HPDE6-E6E7 (cell line): Measurements from ENCODE around the gene TTC38.
"Not testable (repeated sequence)": the region's sequence is repeated elsewhere in the genome, so short reads cannot be mapped to it uniquely, and the experiment has no call there.

Experiments used
- DNase-seq: peaks from one replicate; pipeline ENCODE4 v3.0.0; 2011; ENCODE audit warnings: missing footprints; ENCODE audit errors: extremely low spot score

Gene TTC38

DNA sequence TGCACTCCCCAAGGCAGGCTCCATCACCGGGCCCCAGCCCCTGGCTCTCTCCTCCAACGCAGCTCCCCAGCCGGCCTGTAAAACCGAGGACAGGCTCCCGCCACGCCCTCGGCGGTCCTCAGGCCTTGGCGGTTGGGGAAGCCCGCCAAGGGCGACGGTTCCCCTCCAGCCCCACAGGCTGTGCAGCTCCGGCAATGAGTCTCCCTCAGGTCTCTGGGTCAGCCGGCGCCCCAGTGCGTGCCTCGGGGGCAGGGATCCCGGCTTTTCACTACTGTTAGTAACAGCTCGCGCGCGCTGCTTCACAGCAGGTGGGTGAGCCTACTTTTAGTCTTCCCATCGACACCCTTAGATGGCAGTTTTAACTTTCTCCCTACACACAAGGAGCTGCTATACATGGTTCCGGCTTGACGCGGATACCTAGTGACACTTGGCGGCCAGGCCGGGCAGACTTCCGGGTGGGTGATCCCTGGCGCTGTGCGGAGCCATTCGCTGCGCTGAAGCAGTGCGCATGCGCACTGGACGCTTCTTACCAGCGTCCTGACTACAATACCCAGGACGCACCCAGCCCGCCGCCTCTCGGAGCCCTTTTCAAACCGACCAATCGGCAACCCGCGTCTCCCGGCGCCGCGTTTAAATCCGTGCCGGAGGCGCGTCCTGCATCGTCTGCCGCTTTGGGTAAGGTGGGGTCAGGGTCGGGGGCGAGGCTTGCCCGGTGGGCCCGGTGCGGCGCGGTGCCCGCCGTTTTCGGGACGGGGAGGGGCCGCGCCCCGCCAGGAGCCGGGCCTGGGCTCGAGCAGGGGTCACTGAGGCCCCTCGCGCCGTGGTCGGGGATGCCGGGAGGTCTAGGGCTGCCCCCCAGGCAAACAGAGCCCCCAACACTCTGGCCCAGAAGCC, 28.7 kb downstream of the TTC38 start, which contains the start of gene GTSE1:
GTSE1 (plus strand) TSS at position 614 of the 894 bp plus-strand sequence. CDS start 531 bp downstream, outside the sequence.
- peak; percentile 99 for DNase-seq

DNA sequence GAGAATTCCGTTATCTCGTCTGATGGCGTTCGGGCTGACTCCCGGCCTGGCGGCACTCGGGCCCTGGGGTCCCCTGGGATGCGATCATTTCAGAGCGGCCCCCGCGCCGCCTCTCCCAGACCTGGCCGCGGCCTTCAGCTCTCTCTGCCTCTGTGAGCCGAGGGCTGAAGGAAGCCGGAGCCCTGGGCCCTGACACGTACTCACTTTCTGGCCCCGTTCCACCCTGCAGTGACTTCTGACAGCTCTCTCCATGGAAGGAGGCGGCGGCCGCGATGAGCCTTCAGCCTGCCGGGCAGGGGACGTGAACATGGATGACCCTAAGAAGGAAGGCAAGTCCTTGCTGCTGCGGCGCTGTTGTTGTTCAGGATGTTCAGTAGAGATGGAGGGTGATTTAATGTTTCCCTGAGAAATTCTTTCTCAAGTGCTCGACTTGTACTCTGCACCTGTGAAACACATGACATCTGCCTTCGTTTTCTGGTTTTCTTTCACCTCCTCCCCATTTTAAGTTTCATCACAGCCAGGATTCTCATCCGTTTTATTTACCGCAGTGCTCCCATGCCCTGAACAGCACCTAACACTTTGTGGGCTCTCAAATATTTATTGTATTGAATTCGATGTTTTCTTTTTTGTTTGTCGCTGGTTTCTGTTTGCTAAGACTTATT, 29.5 kb downstream of the TTC38 start:
- peak; percentile 10 for DNase-seq

DNA sequence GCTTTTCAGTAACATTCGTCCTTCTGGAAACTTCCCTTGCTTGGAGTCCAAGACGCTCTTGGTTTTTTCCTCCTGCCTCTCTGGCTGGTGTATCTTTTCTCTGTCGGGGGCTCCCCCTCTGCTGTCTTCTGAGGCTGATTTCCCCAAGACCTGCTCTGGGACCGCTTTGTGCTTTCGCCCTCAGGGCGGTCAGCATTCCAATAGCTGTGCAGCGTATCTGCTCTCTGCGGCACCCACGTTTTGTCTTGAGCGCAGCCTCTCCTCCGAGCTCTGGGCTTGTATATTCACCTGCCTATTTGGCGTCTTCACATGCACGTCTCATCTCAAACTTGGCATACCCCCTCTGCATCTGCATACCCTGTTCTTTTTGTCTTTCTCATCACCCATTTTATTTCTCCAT, 31.3 kb downstream of the TTC38 start:
- DNase-seq: no peak

DNA sequence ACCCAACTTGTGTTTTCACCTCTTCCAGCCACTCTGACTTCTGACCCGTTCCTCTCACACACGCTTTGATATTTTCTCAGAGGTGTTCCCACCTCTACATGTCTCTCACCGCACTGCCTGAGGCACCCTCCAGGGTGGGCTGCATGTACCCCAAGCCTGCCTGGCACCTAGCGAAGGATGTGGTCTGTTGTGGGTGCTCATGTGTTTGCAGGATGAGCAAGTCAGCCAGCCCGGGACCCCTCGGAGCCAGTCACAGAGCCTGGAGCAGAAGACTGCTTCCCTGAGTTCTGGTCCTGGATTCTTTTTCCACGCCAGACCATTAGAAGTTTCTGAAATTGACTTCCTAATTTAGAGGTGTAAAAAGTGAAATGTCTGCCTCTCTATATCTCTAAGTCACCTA, 32.7 kb downstream of the TTC38 start:
- DNase-seq: no peak

DNA sequence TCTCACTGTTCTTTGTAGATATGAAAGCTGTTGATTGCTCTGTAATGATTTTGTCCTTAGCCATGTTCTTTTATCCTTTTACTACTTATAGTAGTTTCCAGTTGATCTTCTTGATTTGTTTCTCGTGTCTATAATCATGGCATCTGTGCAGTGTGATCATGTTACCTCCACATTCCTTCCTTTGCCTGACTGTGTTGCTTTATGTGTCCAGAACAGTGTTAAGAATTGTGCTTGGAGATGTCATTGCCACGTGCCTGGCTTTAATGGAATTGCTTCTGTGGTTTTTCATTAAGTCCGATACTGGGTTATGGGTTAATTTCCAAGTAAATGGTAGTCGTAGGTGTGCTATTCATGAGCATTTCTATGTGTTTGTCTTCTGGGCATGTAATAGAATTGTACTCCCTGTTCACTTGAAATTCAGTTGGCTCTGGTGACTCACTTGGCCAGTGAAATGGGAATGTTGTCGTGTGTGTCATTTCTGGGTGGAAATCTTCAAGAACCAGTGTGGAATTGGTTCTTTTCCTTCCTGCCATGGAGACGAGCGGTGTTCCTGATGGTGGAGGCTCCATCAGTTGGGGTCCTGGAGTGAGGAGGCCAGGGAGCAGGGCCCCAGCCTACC, 35.6 kb downstream of the TTC38 start:
- no peak for DNase-seq

DNA sequence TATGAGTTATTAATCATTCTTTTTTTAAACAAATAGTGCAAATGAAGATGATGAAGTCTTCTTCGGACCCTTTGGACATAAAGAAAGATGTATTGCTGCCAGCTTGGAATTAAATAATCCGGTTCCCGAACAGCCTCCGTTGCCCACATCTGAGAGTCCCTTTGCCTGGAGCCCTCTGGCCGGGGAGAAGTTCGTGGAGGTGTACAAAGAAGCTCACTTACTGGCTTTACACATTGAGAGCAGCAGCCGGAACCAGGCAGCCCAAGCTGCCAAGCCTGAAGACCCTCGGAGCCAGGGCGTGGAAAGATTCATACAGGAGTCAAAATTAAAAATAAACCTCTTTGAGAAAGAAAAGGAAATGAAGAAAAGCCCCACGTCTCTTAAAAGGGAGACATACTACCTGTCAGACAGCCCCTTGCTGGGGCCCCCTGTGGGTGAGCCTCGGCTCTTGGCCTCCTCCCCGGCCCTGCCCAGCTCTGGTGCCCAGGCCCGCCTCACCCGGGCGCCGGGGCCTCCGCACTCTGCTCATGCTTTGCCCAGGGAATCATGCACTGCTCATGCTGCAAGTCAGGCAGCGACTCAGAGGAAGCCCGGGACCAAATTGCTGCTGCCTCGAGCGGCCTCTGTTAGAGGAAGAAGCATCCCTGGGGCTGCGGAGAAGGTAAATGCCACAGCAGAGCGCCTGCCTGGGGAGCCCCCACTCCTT, 40.6 kb downstream of the TTC38 start:
- no peak for DNase-seq

DNA sequence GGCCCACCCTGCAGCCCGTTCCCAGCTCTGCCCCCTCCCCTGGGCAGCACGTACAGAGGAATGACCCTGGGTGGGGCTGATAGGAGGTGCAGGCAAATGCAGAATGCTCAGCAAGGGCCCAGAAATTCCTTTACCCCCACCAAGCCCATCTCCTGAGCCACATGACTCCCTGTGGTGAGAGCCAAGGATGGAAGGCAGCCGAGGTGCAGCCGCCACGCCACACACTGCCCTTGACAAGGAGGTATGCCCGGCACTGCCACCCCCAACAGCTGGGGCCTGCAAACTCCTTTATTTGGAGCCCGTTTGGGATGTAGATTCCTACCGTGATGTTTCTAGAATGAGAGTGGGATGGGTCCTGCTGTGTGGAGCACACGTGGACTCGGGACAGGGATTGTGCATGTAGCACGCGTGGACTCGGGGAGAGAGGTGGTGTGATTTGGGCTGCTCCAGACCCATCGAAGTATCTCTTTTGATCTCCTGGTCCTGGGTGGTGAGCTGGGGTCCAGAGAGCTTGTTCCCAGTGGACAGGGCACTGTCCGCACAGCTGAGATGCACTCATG, 41.8 kb downstream of the TTC38 start:
- no peak for DNase-seq

DNA sequence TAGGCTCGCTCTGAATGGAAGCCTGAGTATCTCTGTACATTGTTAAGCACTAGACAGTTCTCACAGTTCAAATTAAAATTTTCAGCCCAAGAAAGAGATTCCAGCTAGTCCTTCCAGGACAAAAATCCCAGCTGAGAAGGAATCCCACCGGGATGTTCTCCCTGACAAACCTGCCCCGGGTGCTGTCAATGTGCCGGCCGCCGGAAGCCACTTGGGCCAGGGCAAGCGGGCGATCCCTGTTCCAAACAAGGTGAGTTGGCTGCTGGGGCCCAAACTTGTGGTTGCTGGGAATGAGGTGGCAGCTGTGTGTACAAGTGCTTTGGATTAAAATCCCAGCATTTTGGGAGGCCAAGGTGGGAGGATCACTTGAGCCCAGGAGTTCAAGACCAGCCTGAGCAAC, 44.2 kb downstream of the TTC38 start:
- no peak for DNase-seq

DNA sequence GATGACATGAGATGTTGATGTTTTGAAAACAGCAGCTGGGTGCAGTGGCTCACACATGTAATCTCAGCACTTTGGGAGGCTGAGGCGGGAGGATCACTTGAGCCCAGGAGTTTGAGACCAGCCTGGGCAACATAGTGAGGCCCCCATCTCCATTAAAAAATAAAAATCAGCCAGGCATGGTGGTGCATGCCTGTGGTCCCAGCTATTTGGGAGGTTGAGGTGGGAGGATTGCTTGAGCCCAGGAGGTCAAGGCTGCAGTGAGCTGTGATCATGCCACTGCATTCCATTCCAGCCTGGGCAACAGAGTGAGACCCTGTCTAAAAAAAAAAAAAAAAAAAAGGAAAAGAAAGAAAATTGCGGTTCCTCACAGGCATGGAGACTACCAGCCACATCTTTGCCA, 45.0 kb downstream of the TTC38 start:
- DNase-seq: not testable (repeated sequence)

DNA sequence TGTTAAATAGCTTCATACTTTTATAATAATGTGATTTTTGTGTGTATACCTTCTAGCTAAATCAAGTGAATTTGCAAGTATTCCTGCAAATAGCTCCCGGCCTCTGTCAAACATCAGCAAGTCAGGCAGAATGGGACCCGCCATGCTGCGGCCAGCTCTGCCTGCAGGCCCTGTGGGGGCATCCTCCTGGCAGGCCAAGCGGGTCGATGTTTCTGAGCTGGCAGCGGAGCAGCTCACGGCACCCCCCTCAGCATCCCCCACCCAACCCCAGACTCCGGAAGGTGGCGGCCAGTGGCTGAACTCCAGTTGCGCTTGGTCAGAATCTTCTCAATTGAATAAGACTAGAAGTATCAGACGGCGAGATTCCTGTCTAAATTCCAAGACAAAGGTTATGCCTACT, 48.2 kb downstream of the TTC38 start:
- no peak for DNase-seq

DNA sequence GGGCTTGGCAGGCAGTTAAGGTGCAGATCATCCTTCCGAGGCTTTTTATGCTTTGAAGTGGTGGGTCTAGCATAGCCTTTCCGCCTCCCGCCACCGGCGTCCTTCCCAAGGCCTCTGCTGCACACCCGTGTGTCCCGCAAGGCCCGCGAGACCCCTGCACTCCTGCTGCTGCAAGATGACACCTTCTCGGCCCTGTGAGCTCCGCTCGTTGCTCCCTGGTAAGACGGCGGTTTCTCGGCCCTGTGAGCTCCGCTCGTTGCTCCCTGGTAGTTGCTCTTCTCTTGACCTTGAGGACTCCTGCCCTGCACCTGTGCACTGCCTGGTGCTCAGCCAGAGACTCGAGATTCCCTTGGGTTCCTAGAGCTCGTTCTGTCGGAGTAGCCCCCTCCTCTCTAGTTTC, 49.8 kb downstream of the TTC38 start:
- DNase-seq: no peak

DNA sequence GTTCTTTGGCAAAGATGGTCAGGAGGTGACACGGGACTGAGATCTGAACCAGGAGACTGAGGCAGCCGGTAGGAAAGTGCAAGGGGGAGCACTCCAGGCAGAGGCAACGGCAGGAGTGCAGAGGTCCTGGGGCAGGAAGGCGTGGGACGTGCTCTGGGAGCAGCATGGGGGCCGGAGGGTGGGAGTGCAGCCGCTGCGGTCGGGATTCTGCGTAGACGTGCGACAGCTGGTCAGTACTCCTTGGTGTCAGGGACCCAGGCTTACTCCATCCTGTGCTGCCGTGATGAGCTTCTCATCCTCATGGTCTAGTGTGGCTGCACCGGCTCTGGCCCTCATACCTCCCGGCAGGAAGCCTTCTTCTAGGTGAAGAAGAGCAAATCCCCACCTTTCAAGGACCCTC, 50.8 kb downstream of the TTC38 start:
- DNase-seq: no peak

DNA sequence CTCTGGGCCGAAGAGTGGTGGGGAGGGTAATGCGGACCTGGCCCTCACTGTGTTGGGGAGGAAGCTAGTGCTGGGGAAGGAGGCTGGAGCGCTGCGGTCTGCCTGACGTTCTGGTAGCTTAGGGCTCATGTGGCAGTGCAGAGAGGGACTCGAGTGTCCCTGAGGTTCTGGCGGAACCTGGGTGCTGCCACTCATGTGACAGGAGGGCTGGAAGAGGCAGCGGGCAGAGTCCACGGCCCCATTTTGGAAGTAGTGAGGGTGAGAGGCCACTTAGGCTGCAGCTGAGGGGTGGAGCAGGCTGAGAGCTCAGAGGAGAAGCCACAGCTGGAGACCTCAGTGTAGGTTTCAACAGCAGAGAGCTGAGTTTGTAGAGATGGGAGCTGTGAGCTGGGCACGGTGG, 51.5 kb downstream of the TTC38 start:
- DNase-seq: no peak

DNA sequence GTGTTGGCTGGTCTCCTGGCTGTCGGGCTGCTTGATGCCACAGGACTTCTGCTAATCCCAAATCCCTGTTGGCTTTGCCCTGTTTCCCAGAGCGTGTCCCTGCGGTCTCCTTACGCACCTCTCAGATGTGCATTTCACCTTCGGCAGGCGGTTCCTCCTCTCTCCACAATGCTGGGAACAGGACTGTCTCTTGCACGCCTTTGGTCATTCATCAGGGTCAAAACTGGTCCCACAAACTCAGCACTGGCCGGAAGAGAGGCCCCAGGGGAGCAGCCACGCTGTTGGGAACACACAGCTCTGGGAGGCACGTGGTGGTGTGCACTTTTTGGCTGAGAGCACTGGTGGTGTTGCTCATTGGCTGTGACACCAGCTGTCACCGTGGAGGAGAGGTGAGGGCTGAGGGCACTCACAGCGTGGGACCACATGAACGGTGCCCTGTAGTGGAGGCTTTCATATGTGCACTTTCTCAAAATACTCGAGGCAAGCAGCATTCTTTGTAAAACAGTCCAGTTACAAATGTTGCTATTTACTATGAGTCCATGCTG, 52.4 kb downstream of the TTC38 start:
- no peak for DNase-seq

DNA sequence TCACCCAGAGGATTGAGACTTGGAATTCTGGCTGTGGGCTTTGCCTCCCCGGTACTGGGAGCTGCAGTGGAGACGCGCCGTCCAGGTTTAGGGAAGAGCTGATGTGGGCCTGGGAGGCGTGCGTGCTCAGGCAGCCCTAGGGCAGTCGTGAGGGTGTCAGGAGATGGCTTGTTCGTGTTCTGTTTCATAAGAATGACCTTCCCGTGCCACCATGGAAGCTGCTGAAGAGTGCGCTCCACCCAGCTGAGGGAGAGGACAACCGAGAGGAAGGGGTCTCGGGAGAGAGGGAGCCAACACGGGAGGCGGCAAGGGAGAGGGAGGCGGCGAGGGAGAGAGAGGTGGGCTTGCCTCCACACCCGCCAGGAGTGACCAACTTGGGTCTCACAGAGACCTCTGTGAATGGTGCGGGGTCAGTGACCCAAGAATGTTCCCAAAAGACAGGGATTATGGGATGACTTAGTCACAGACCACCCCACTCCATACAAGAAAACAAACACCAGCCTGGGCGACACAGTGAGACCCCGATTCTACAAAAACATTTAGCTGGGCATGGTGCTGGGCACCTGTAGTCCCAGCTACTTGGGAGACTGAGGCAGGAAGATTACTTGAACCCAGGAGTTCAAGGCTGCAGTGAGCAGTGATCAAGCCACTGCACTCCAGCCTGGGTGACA, 53.0 kb downstream of the TTC38 start:
- no peak for DNase-seq

DNA sequence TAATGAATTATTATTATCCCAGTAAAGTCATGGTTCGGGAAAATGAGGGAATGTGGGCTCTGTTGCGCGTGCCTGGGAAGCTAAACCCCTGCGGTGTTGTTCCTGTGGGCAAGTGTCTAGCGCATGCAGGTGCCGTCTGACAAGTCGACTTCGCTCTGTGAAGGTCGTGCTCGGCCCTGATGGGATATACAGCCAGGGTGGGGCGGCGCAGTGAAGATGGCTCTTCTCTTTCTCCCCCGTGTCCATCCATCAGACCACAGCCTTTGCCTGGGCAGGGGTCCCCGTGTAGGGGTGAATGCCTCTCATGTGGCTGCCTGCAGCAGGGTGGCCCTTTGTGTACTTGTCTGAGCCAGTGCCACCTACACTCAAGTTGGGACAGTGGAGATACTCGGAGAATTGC, 54.9 kb downstream of the TTC38 start:
- DNase-seq: no peak

DNA sequence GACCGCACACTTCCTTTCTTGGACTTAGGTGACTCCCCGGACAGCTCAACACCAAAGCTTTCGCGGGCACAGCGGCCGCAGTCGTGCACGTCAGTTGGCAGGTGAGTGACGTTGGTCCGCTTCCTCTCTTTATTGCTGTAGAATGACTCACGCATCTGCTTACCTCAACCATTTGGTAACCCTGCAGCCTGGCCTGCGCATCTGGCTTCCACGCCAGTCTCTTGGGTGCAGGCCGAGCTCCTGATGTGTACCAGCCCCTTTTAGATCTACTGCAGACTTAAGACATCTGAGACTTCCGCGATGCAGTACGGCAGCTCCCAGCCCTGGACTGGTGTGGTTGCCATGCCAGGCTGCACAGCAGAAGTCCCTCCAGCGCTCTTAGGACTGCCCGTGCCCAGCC, 55.4 kb downstream of the TTC38 start:
- no peak for DNase-seq

DNA sequence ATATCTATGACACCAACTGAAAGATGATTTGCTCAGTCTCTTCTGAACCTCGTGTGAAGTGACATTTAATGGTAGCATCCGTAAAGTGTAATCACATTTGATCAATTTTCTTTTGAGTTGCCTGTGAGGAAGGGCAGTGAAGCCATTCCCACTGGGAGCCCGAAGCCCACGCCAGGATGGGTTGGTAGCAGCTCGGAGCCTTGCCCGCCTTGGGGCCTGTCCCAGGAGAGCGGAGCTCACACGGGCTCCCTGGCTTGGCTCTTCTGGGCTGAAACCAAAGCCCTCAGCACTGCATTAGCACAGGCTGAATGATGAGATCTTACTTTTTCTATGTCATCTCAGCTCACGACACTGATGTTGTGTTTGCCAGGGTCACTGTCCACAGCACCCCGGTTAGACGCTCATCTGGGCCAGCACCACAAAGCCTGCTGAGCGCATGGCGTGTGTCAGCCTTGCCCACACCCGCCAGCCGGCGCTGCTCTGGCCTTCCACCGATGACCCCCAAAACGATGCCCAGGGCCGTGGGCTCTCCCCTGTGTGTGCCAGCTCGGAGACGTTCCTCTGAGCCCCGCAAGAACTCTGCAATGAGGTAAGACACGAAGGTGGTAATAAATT, 58.4 kb downstream of the TTC38 start:
- no peak for DNase-seq

DNA sequence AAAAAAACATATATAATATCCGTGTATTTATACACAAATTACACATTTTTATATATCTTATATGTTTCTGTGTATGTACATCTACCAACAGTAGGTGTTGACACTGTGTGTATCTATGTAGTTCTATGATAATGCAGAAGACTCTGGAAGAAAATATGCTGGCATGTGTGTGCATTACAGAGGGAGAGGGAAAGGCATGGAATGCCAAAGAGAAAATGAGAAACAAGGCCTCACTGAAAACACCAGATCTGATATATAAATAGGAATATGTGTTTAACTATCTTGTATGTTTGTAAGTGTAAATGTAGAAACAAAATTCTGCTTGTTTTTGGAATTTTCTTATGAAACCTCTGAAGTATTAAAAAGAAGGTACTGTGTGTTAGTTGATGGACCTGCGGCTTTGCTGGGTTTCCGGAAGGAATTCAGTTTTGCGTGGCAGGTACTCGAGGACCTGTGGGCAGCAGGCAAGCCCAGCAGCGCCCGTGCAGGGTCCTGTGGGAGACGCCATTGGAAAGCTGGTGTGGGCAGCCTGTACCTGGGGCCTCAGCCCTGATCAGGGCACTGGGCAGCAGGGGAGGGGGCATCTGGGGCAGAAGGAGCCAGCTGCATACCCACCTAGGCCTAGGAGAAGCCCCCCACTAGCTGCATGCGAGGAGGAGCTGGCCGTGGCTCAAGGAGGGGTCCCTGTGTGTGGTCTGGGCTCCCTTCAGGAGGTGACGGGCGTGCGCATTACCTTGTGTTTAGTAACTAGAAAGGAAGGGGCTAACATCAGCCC, 60.1 kb downstream of the TTC38 start:
- no peak for DNase-seq

DNA sequence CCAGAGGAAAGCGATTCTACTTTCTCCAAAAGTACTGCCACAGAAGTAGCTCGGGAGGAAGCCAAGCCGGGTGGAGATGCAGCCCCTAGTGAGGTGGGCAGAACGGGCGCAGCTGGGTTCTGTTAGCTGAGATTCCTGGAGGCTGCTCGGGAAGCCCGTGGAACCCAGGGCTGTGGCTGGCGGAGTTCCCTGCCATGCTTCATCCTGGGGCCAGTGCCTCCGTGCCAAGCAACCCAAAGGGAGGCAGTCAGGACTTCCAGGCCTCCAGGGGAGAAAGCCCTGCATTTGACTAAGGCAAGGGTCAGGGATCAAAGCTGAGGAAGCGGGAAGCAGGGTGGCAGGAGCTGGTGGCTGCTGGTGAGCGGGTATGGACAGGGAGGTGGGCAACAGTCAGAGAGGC, 61.0 kb downstream of the TTC38 start:
- no peak for DNase-seq
